PFSK-1 (cell line): ENCODE measurements around the gene WNT5B.

Experiments used
- FOXP2 ChIP-seq: optimal IDR thresholded peaks from 2 replicates; pipeline ENCODE3; 2011; ENCODE audit warnings: borderline replicate concordance, control low read depth, inconsistent platforms; ENCODE audit not compliant: insufficient read depth; ENCODE audit errors: extremely low read length, extremely low read depth
- POLR2AphosphoS5 ChIP-seq: IDR thresholded peaks from 2 replicates; pipeline ENCODE4 v1.6.1; 2012; ENCODE audit warnings: low read depth, mild to moderate bottlenecking, control low read depth, low read length, moderate library complexity
- REST ChIP-seq, 2 experiments: IDR thresholded peaks; 2 replicates each; pipeline versions ENCODE4 v1.6.1 to v1.8.0; 2011 to 2012; ENCODE audit warnings: low read depth in 2 of 2, low read length in 2 of 2, control low read depth in 1 of 2, inconsistent platforms in 1 of 2, mild to moderate bottlenecking in 1 of 2, moderate library complexity in 1 of 2; ENCODE audit not compliant: insufficient read depth in 1 of 2
- SIN3A ChIP-seq: IDR thresholded peaks from 2 replicates; pipeline ENCODE4 v1.6.1; 2012; ENCODE audit warnings: mild to moderate bottlenecking, low read length, moderate library complexity, borderline replicate concordance; ENCODE audit not compliant: insufficient read depth
- TAF1 ChIP-seq: IDR thresholded peaks from 2 replicates; pipeline ENCODE4 v1.6.1; 2012; ENCODE audit warnings: low read length, control low read depth, borderline replicate concordance; ENCODE audit not compliant: insufficient read depth

Gene WNT5B

GRCh38 chr12:1633459-1633858 is 4.4 kb downstream of the WNT5B start:
- TF ChIP-seq REST (IDR thresholded peaks at IDR 0.05; ENCODE audit: insufficient read depth in 1 of 2, low read depth in 2 of 2, low read length in 2 of 2) (no peak), POLR2AphosphoS5 (no peak), SIN3A (no peak), TAF1 (no peak), FOXP2 (no peak)

DNA sequence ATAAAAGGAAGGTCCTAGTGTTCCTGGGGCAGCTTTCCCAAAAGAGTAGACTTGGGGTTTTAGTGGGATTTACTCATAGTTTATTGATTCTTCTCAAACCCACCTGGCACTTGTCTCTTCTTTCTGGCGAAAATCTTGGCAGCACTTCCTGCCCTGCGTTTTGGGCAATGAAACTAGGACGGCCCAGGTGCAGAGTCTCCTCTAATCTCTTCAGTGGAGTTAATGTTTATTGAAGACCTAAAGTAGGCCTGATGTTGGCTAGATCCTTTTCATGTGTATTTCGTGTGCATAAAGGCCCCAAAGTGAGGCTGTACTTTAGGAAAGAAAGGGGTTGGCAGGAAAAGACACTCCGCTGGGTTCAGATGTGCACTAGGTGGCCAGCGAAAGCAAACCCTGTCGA is 5.1 kb downstream of the WNT5B start:
- TF ChIP-seq POLR2AphosphoS5 (no peak), TAF1 (no peak), REST (IDR thresholded peaks at IDR 0.05; ENCODE audit: insufficient read depth in 1 of 2, low read depth in 2 of 2, low read length in 2 of 2) (no peak), SIN3A (no peak), FOXP2 (no peak)

DNA sequence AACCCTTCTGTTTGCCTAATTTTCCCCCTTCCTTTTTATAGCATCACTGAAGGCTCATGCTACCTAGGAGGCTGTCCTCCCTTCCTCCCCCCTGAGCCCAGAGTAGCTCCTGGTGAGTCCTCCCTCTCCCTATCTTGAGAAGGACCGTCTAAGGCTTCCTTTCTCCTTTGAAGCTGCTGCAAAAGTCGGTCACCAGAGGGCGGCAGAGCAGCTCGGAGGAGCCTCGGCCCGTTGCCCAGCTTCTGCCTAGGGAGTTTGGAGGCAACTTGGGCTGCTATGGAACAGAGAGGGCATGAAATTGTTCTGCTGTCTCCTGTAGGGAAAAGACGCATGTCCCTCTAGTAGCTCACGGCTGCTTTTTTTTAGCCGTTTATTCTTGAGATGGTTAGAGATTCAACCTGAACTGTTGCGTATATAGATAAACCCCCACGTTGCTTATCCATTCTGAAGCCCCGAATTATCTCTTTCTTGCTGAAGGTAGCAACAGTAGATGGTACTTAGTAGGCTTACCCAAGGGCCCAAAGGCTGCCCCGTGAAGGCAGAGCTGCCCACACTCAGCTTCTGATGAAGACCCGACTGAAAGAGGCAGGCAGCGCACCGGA is 5.7 kb downstream of the WNT5B start:
- TF ChIP-seq POLR2AphosphoS5 (no peak), SIN3A (no peak), TAF1 (no peak), REST (IDR thresholded peaks at IDR 0.05; ENCODE audit: insufficient read depth in 1 of 2, low read depth in 2 of 2, low read length in 2 of 2) (no peak), FOXP2 (no peak)

- TF ChIP-seq POLR2AphosphoS5: no peak
Measured at GRCh38 chr12:1635301-1636095, 6.5 kb downstream of the WNT5B start.

- TF ChIP-seq TAF1: no peak
Measured at GRCh38 chr12:1638203-1638602, 9.2 kb downstream of the WNT5B start.

DNA sequence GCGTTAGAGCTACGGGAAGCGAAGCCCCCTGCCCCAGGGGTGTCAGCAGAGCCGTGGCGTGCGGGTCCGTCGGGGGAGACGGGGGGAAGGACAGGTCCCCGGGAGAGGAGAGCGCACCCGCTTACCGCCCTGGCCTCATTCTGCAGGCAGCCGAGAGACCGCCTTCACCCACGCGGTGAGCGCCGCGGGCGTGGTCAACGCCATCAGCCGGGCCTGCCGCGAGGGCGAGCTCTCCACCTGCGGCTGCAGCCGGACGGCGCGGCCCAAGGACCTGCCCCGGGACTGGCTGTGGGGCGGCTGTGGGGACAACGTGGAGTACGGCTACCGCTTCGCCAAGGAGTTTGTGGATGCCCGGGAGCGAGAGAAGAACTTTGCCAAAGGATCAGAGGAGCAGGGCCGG is 10.5 kb downstream of the WNT5B start:
- TF ChIP-seq TAF1: no peak
- no peak for TF ChIP-seq FOXP2
- no peak for TF ChIP-seq SIN3A
- no peak for TF ChIP-seq POLR2AphosphoS5
- TF ChIP-seq REST (IDR thresholded peaks at IDR 0.05; ENCODE audit: insufficient read depth in 1 of 2, low read depth in 2 of 2, low read length in 2 of 2): no peak
